Measurements from ENCODE around the gene NKX1-1.

DNA sequence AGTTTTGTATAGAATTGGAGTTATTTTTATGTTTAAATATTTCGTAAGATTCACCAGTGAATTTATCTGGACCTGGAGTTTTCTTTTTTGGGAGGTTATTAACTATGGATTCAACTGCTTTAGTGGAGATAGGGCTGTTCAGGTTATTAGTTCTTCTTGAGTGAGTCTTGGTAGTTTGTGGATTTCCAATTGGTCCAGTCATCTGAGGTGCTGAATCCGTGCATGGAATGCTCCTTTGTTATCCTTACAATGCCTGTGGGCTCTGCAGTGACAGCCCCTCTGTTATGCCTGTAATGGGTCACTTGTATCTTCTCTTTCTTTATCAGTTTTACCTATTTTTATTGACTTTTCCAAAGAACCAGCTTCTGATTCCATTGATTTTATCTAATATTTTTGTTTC lies 15.4 kb upstream of the NKX1-1 start:
- TF ChIP-seq, protein P1, sequence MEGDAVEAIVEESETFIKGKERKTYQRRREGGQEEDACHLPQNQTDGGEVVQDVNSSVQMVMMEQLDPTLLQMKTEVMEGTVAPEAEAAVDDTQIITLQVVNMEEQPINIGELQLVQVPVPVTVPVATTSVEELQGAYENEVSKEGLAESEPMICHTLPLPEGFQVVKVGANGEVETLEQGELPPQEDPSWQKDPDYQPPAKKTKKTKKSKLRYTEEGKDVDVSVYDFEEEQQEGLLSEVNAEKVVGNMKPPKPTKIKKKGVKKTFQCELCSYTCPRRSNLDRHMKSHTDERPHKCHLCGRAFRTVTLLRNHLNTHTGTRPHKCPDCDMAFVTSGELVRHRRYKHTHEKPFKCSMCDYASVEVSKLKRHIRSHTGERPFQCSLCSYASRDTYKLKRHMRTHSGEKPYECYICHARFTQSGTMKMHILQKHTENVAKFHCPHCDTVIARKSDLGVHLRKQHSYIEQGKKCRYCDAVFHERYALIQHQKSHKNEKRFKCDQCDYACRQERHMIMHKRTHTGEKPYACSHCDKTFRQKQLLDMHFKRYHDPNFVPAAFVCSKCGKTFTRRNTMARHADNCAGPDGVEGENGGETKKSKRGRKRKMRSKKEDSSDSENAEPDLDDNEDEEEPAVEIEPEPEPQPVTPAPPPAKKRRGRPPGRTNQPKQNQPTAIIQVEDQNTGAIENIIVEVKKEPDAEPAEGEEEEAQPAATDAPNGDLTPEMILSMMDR (IDR thresholded peaks at IDR 0.05): no peak
- TF ChIP-seq POLR2A (IDR thresholded peaks at IDR 0.05): no peak

Data from testis (tissue), 2 donors.